Spinal cord (tissue), 10 donors: Measurements from ENCODE around the gene SIPA1L3. TPM values are rescaled to one million over a fixed set of nuclear protein-coding genes. Genes with fewer than 3 reads are reported as not detected.
A peak's percentile ranks its signal among the peaks of the same experiment; 100 is the strongest.

Experiments
- DNase-seq, 6 donors: peaks; one replicate each; pipeline versions ENCODE4 v3.0.0 to v3.0.0-alpha.2; 2013 to 2015; ENCODE audit warnings: low spot score in 6 of 6, low read depth in 4 of 6
- H3K27ac ChIP-seq: one replicate; pipeline ENCODE4 v1.5.1; 2013; ENCODE audit warnings: low read depth, low read length, control low read depth
- H3K27me3 ChIP-seq: one replicate; pipeline ENCODE4 v1.6.1; 2013; ENCODE audit warnings: low read length; ENCODE audit not compliant: control insufficient read depth, insufficient read depth
- H3K36me3 ChIP-seq: one replicate; pipeline ENCODE4 v1.6.1; 2013; ENCODE audit warnings: low read length; ENCODE audit not compliant: control insufficient read depth, insufficient read depth
- H3K4me1 ChIP-seq: one replicate; pipeline ENCODE4 v1.6.1; 2013; ENCODE audit warnings: low read length; ENCODE audit not compliant: control insufficient read depth, insufficient read depth
- H3K4me3 ChIP-seq: one replicate; pipeline ENCODE4 v1.5.1; 2013; ENCODE audit warnings: low read depth, low read length, control low read depth
- H3K9me3 ChIP-seq: one replicate; pipeline ENCODE4 v1.6.1; 2013; ENCODE audit warnings: low read length; ENCODE audit not compliant: control insufficient read depth, insufficient read depth
- WGBS: methylation state at CpG from one replicate; pipeline ENCODE4 v1.1.5; 2013; ENCODE audit warnings: missing lambda C conversion rate; ENCODE audit not compliant: insufficient coverage; 5-methylcytosine and 5-hydroxymethylcytosine counted together
- polyA plus RNA-seq, 2 donors: library from polyadenylated mRNA; unstranded; fragments of 120-200 nt; gene quantifications; one replicate each; pipeline ENCODE4 v1.2.1, GENCODE V29; 2013; ENCODE audit not compliant: insufficient read length in 2 of 2
- total RNA-seq, 2 donors: library from RNA; depleted of rRNA in 1 of 2; stranded (reverse); fragments of 120-200 nt in 1 of 2; fragments of >200 nt in 1 of 2; gene quantifications; one replicate each; pipeline versions ENCODE4 v1.2.3 to v1.2.4, GENCODE V29; 2013 to 2014
- donor health status: healthy.

SIPA1L3 gene
- total and polyA plus RNA-seq, 4 donors, result 13.6 to 34.8 (median 21.9) TPM

DNA sequence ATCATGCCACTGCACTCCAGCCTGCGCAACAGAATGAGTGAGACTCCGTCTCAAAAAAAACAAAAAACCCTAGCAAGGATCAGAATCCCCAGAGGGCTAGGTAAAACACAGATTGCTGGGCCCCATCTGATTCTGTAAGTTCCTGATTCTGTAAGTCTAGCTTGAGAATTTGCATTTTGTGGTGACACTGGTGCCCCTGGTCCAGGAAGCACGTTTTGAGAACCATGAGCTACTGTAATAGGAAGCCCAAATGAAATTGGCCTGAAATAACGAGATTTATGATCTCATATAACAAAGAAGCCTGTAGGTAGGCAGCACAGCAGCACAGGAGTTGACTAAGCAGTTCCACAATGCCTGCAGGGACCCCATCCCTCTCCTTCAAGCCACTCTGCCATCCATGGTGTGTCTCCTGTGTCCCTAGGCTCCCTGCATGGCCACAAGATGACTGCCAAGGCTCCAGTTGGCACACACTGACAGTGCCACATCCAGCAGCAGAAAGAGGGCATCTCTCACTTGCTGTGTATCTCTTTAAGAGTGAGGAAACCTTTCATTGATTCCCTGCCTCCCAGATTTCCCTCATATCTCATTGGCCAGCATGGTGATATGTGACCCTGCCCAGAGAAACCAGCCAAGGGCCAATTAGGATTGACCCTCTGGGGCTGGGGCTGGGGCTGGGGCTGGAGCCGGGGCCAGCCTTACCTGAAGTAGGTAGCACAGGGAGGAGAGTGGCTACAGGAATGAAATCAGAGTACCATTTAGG is 21.7 kb downstream of the SIPA1L3 start:
- Histone ChIP-seq H3K27ac (no peak overlapping the region), H3K27me3 (no peaks in the 10 kb centered on the region), H3K4me1 (peaks cover 38% of the 10 kb centered on the region), H3K9me3 (no peaks in the 10 kb centered on the region), H3K4me3 (no peak overlapping the region), H3K36me3 (peaks cover 5% of the 10 kb centered on the region)
- DNase-seq, result peak in 2 of 6 donors; percentile 19 to 30
- 58% methylated on average over 1 of the region's 5 CpGs for WGBS

DNA sequence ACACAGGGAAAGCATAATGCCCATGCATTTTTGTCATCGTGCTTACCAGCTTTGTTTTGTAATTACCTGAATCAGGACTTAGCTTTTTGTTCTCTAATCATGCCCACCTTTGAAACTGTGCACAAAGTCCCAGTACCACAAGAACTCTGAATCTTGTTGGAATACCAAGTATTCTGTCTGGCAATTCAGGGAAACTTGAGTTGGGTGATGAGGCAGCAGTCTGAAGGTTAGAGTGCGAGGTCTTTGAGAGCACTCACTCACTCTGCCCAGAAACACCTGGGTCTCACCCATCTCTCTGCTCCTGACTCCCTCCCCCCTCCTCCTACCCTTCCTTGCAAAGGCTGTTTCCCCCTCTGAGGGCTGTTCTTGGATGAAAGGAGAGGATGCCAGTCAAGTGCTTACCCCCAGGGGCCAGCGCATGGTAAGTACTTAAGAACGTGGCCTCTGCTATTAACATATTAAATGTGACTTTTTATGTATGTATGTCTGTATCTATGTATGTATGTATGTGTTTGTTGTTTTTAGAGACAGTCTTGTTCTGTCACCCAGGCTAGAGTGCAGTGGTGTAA is 22.4 kb downstream of the SIPA1L3 start:
- H3K9me3 ChIP-seq, result no peaks in the 10 kb centered on the region
- peaks cover 5% of the 10 kb centered on the region for H3K36me3 ChIP-seq
- no peaks in the 10 kb centered on the region for H3K27me3 ChIP-seq
- H3K4me3 ChIP-seq, result no peak overlapping the region
- H3K27ac ChIP-seq, result no peak overlapping the region
- peaks cover 46% of the 10 kb centered on the region for H3K4me1 ChIP-seq
- no peak for DNase-seq
- 71% methylated on average over 1 of the region's 4 CpGs for WGBS

- Histone ChIP-seq H3K9me3 (no peaks in the 10 kb centered on the region), H3K27me3 (no peaks in the 10 kb centered on the region), H3K36me3 (peaks cover 5% of the 10 kb centered on the region), H3K27ac (no peak overlapping the region), H3K4me1 (peaks cover 46% of the 10 kb centered on the region), H3K4me3 (no peak overlapping the region)
- DNase-seq, result no peak
- 67% methylated on average over 1 of the region's 5 CpGs for WGBS
Observed at GRCh38 chr19:37930416-37930815, 23.4 kb downstream of the SIPA1L3 start.

GRCh38 chr19:37931881-37932655 is 25.1 kb downstream of the SIPA1L3 start:
- H3K27ac ChIP-seq, result no peak overlapping the region

GRCh38 chr19:37932985-37933936 is 26.3 kb downstream of the SIPA1L3 start:
- Histone ChIP-seq H3K9me3 (no peaks in the 10 kb centered on the region), H3K27me3 (no peaks in the 10 kb centered on the region), H3K4me3 (no peak overlapping the region), H3K4me1 (peaks cover 44% of the 10 kb centered on the region), H3K36me3 (no peaks in the 10 kb centered on the region), H3K27ac (no peak overlapping the region)
- DNase-seq, result peak in 1 of 6 donors; percentile 42
- 75% methylated on average over 11 of the region's 12 CpGs for WGBS

More at GRCh38 chr19:37931881-37932655, 25.1 kb downstream of the SIPA1L3 start:
- no peaks in the 10 kb centered on the region for H3K9me3 ChIP-seq
- no peak overlapping the region for H3K4me3 ChIP-seq
- no peaks in the 10 kb centered on the region for H3K27me3 ChIP-seq
- peak in 4 of 6 donors; percentile 43 to 84 (median 66) for DNase-seq
- no peaks in the 10 kb centered on the region for H3K36me3 ChIP-seq
- 9% methylated on average over 26 of the region's 30 CpGs for WGBS
- peaks cover 46% of the 10 kb centered on the region for H3K4me1 ChIP-seq

DNA sequence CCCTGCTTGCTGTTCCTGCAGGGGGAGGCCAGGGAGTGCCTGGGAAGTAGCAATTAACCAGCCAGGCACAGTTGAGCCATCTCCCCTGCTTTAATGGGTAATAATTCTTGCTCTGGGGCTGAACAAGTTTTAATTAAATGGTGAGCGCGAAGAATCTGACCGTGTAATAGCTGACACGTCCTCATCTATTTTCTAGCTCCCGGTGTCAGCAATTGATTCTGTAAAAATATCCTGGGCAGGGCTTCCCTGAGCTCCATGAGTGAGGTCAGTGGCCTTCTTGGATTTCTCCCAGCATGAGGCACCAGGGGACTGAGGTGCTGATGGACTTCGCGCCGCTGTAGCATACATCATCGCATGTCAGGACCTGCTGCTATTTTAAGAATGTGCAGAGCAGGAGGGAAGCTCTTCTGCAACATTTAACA is 26.9 kb downstream of the SIPA1L3 start:
- Histone ChIP-seq H3K9me3 (no peaks in the 10 kb centered on the region), H3K36me3 (no peaks in the 10 kb centered on the region), H3K27ac (no peak overlapping the region), H3K4me3 (no peak overlapping the region), H3K27me3 (no peaks in the 10 kb centered on the region), H3K4me1 (peaks cover 37% of the 10 kb centered on the region)
- DNase-seq, result peak in 1 of 6 donors; percentile 91
- WGBS, result 13% methylated on average over 3 of the region's 9 CpGs

GRCh38 chr19:37935341-37935740 is 28.3 kb downstream of the SIPA1L3 start:
- no peaks in the 10 kb centered on the region for H3K36me3 ChIP-seq
- no peak overlapping the region for H3K4me3 ChIP-seq
- no peaks in the 10 kb centered on the region for H3K9me3 ChIP-seq
- no peaks in the 10 kb centered on the region for H3K27me3 ChIP-seq
- no peak overlapping the region for H3K27ac ChIP-seq
- no CpG with 5 or more reads among the region's 1 CpG for WGBS
- peaks cover 36% of the 10 kb centered on the region for H3K4me1 ChIP-seq
- DNase-seq, result no peak

- no peaks in the 10 kb centered on the region for H3K36me3 ChIP-seq
- H3K27ac ChIP-seq, result no peak overlapping the region
- no peak for DNase-seq
- H3K4me1 ChIP-seq, result peaks cover 33% of the 10 kb centered on the region
- no CpG with 5 or more reads among the region's 2 CpGs for WGBS
- no peak overlapping the region for H3K4me3 ChIP-seq
- H3K27me3 ChIP-seq, result no peaks in the 10 kb centered on the region
- no peaks in the 10 kb centered on the region for H3K9me3 ChIP-seq
Observed at GRCh38 chr19:37936166-37936565, 29.2 kb downstream of the SIPA1L3 start.

- Histone ChIP-seq H3K4me1 (peaks cover 32% of the 10 kb centered on the region), H3K27me3 (no peaks in the 10 kb centered on the region), H3K36me3 (no peaks in the 10 kb centered on the region)
Observed at GRCh38 chr19:37936886-37937285, 29.9 kb downstream of the SIPA1L3 start.

More at GRCh38 chr19:37936886-37937285, 29.9 kb downstream of the SIPA1L3 start:
- H3K27ac ChIP-seq, result no peak overlapping the region
- no peak overlapping the region for H3K4me3 ChIP-seq
- no peaks in the 10 kb centered on the region for H3K9me3 ChIP-seq
- 100% methylated on average over 2 of the region's 2 CpGs for WGBS
- DNase-seq, result no peak
